ENCODE measurements around the gene BBS1. TPM values are rescaled to one million over a fixed set of nuclear protein-coding genes. Genes with fewer than 3 reads are reported as not detected.

BBS1 gene
- total and polyA plus RNA-seq, 4 donors, result 18.9 to 58.1 (median 31.1) TPM

- ATAC-seq (ENCODE audit: low FRiP score), result no peak
These were observed 34.9 kb upstream of the BBS1 start for GRCh38 chr11:66475349-66476172.

DNA sequence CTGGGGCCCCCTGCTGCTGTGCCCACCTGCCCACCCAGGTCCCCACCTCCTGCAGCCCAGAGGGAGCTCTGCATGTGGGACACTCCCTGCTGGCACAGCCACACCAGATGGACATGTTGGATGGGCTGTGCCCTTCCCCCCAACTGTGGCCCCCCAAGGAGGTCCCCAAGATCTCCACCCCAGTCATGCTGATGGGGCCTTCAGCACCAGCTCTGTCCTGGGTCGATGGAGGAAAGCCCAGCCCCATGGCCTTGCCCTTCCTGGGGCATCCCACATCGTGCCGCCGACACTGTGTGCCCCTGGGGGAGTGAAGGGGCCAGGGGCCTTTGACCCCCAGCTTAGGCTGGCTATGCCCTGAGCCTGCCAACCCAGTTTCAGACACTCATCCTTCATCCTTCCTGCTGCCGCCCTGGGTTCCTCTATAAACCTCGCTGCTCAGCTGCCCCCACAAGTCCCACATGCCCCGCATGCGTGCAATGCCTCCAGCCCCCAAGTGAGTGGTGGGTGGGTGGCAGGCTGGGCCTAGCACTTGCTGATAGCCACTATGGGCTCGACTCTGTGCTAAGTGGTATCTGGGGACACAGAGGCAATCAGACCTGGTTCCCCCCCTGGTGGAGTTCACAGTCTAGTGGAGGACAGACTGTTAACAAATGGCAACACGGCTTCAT is 34.1 kb upstream of the BBS1 start:
- Histone ChIP-seq H3K4me3 (ENCODE audit: low read length in 2 of 2) (no peak overlapping the region), H3K9me3 (ENCODE audit: control insufficient read depth, low read length) (no peaks in the 10 kb centered on the region), H3K27me3 (ENCODE audit: control insufficient read depth in 1 of 2, insufficient read depth in 2 of 2, low read length in 1 of 2) (no peaks in the 10 kb centered on the region), H3K36me3 (ENCODE audit: control insufficient read depth in 1 of 2, insufficient read depth in 2 of 2, low read length in 1 of 2) (no peaks in the 10 kb centered on the region), H3K4me1 (ENCODE audit: control insufficient read depth in 1 of 2, insufficient read depth in 2 of 2, low read length in 2 of 2) (no peaks in the 10 kb centered on the region), H3K27ac (ENCODE audit: low read depth in 1 of 2, low read length in 2 of 2) (no peak overlapping the region)
- WGBS, 2 donors, result 79% methylated on average over 10 of the region's 10 CpGs
- intact Hi-C loops (cut with DNase I), result no loop called here
- DNase-seq (peak in 1 of 2 donors; percentile 44), ATAC-seq (ENCODE audit: low FRiP score) (no peak)

More at GRCh38 chr11:66475349-66476172, 34.9 kb upstream of the BBS1 start:
- intact Hi-C loops (cut with DNase I), result no loop called here
- Histone ChIP-seq H3K4me1 (ENCODE audit: control insufficient read depth in 1 of 2, insufficient read depth in 2 of 2, low read length in 2 of 2) (no peaks in the 10 kb centered on the region), H3K27ac (ENCODE audit: low read depth in 1 of 2, low read length in 2 of 2) (no peak overlapping the region), H3K9me3 (ENCODE audit: control insufficient read depth, low read length) (no peaks in the 10 kb centered on the region), H3K27me3 (ENCODE audit: control insufficient read depth in 1 of 2, insufficient read depth in 2 of 2, low read length in 1 of 2) (no peaks in the 10 kb centered on the region), H3K36me3 (ENCODE audit: control insufficient read depth in 1 of 2, insufficient read depth in 2 of 2, low read length in 1 of 2) (no peaks in the 10 kb centered on the region), H3K4me3 (ENCODE audit: low read length in 2 of 2) (no peak overlapping the region)
- peak in 1 of 2 donors; percentile 36 for DNase-seq
- 91 to 92% methylated on average over 42 to 44 of the region's 44 CpGs for WGBS, 2 donors

DNA sequence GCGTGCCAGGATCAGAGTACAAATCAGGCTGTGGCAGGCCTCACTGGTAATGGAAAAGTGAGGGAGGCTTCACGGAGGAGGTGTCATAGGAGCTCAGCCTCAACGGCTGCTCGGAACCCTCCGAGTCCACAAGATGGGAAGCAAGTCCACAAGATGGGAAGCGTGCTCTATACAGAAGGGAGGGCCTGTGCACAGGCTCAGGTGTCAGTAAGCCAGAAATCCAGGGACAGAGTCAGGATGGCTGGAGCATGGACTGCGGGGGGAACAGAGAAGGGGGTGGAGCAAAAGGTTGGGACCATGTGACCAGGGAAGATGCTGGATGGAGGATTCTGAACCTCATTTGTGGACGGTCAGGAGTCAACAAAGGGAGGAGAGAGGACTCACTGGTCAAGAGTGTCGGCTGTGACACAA is 33.6 kb upstream of the BBS1 start:
- Histone ChIP-seq H3K4me3 (ENCODE audit: low read length in 2 of 2) (no peak overlapping the region), H3K36me3 (ENCODE audit: control insufficient read depth in 1 of 2, insufficient read depth in 2 of 2, low read length in 1 of 2) (no peaks in the 10 kb centered on the region), H3K27me3 (ENCODE audit: control insufficient read depth in 1 of 2, insufficient read depth in 2 of 2, low read length in 1 of 2) (no peaks in the 10 kb centered on the region), H3K4me1 (ENCODE audit: control insufficient read depth in 1 of 2, insufficient read depth in 2 of 2, low read length in 2 of 2) (no peaks in the 10 kb centered on the region), H3K27ac (ENCODE audit: low read depth in 1 of 2, low read length in 2 of 2) (no peak overlapping the region), H3K9me3 (ENCODE audit: control insufficient read depth, low read length) (no peaks in the 10 kb centered on the region)
- intact Hi-C loops (cut with DNase I), result no loop called here
- WGBS, 2 donors, result 58 to 61% methylated on average over 9 of the region's 9 CpGs
- ATAC-seq (ENCODE audit: low FRiP score) (no peak), DNase-seq (no peak)

DNA sequence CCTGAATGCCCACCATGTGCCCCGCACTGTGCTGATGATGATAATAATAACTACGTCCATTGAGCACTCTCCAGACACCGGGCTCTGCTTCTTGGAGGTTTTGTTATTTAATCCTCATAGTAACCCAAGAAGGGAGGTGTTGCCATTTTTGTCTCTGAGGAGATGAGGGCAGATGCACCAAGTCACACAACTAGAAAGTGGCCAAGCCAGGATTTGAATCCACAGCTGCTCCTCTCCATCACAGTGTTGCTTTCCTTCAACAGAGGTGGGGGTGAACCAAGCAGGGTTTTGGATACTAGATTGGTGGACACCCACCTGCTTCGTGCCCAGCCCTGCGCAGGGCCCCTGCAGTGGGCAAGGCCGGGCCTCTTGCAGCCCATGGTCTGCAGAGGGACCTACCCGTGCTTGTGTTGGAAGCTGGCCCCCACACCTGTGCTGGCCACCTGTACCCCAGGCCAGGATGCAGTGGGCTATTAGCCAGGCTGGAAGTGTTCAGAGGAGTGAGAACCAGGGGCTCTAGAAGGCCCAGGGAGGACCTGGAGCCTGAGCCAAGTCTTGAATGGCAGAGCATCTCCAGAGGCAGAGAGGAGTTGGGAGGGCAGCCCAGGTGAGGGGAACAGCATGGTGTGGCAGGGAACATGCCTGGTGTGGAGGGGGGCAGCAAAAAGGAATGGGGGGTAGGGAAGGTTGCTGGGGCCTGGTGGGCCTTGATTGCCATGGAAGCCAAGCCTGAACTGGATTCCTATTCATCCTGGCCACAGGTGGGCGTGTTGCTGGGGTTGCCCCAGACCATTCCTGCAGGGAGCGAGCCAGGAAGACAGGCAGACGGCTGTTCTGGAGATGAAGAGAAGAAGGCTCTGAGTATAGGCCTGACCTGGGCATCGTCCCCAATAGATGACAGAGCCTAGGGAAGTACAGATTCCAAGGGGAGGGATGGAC is 32.9 kb upstream of the BBS1 start:
- intact Hi-C loops (cut with DNase I), result no loop called here
- Histone ChIP-seq H3K36me3 (ENCODE audit: control insufficient read depth in 1 of 2, insufficient read depth in 2 of 2, low read length in 1 of 2) (no peaks in the 10 kb centered on the region), H3K4me1 (ENCODE audit: control insufficient read depth in 1 of 2, insufficient read depth in 2 of 2, low read length in 2 of 2) (no peaks in the 10 kb centered on the region), H3K9me3 (ENCODE audit: control insufficient read depth, low read length) (no peaks in the 10 kb centered on the region), H3K4me3 (ENCODE audit: low read length in 2 of 2) (no peak overlapping the region), H3K27ac (ENCODE audit: low read depth in 1 of 2, low read length in 2 of 2) (no peak overlapping the region), H3K27me3 (ENCODE audit: control insufficient read depth in 1 of 2, insufficient read depth in 2 of 2, low read length in 1 of 2) (no peaks in the 10 kb centered on the region)
- 83 to 85% methylated on average over 11 of the region's 11 CpGs for WGBS, 2 donors
- DNase-seq (peak in 1 of 2 donors; percentile 38), ATAC-seq (ENCODE audit: low FRiP score) (no peak)

- no peaks in the 10 kb centered on the region for H3K36me3 ChIP-seq (ENCODE audit: control insufficient read depth in 1 of 2, insufficient read depth in 2 of 2, low read length in 1 of 2)
- ATAC-seq (ENCODE audit: low FRiP score) (no peak), DNase-seq (no peak)
- H3K27me3 ChIP-seq (ENCODE audit: control insufficient read depth in 1 of 2, insufficient read depth in 2 of 2, low read length in 1 of 2), result no peaks in the 10 kb centered on the region
- intact Hi-C loops (cut with DNase I), result no loop called here
- peak overlapping the region; percentile 56 to 76 for H3K4me3 ChIP-seq (ENCODE audit: low read length in 2 of 2)
- no peaks in the 10 kb centered on the region for H3K4me1 ChIP-seq (ENCODE audit: control insufficient read depth in 1 of 2, insufficient read depth in 2 of 2, low read length in 2 of 2)
- 48% methylated on average over 8 of the region's 8 CpGs for WGBS, 2 donors
- peak overlapping the region in 1 of 2 donors; percentile 86 for H3K27ac ChIP-seq (ENCODE audit: low read depth in 1 of 2, low read length in 2 of 2)
- H3K9me3 ChIP-seq (ENCODE audit: control insufficient read depth, low read length), result no peaks in the 10 kb centered on the region
These were observed 31.6 kb upstream of the BBS1 start for GRCh38 chr11:66478729-66479393.

GRCh38 chr11:66479394-66480116 is 30.9 kb upstream of the BBS1 start:
- H3K4me3 ChIP-seq (ENCODE audit: low read length in 2 of 2), result peak overlapping the region; percentile 56 to 76
- 1% methylated on average over 34 of the region's 34 CpGs for WGBS, 2 donors
- H3K27ac ChIP-seq (ENCODE audit: low read depth in 1 of 2, low read length in 2 of 2), result peak overlapping the region; percentile 54 to 86
- H3K27me3 ChIP-seq (ENCODE audit: control insufficient read depth in 1 of 2, insufficient read depth in 2 of 2, low read length in 1 of 2), result no peaks in the 10 kb centered on the region
- H3K36me3 ChIP-seq (ENCODE audit: control insufficient read depth in 1 of 2, insufficient read depth in 2 of 2, low read length in 1 of 2), result no peaks in the 10 kb centered on the region
- ATAC-seq (ENCODE audit: low FRiP score), result peak; percentile 32
- H3K4me1 ChIP-seq (ENCODE audit: control insufficient read depth in 1 of 2, insufficient read depth in 2 of 2, low read length in 2 of 2), result no peaks in the 10 kb centered on the region
- DNase-seq, result peak; percentile 68 to 83
- intact Hi-C loops (cut with DNase I), result no loop called here
- no peaks in the 10 kb centered on the region for H3K9me3 ChIP-seq (ENCODE audit: control insufficient read depth, low read length)

GRCh38 chr11:66480117-66480938 is 30.1 kb upstream of the BBS1 start, which contains the start of gene DPP3:
Gene DPP3 (plus strand): TSS chr11:66480434. CDS start chr11:66482201, 1,767 bp downstream.
- Histone ChIP-seq H3K4me1 (ENCODE audit: control insufficient read depth in 1 of 2, insufficient read depth in 2 of 2, low read length in 2 of 2) (no peaks in the 10 kb centered on the region), H3K4me3 (ENCODE audit: low read length in 2 of 2) (peak within 1 kb of the TSS; percentile 56 to 76), H3K36me3 (ENCODE audit: control insufficient read depth in 1 of 2, insufficient read depth in 2 of 2, low read length in 1 of 2) (no peaks in the 10 kb centered on the region), H3K27me3 (ENCODE audit: control insufficient read depth in 1 of 2, insufficient read depth in 2 of 2, low read length in 1 of 2) (no peaks in the 10 kb centered on the region), H3K27ac (ENCODE audit: low read depth in 1 of 2, low read length in 2 of 2) (peak within 1 kb of the TSS; percentile 54 to 86), H3K9me3 (ENCODE audit: control insufficient read depth, low read length) (no peaks in the 10 kb centered on the region)
- 0 to 1% methylated on average over 45 to 62 of the region's 62 CpGs for WGBS, 2 donors
- ATAC-seq (ENCODE audit: low FRiP score) (peak; percentile 96), DNase-seq (peak; percentile 99)
- intact Hi-C loops (cut with DNase I), result no loop called here

Data from aorta (tissue), 5 donors.